Hematopoietic multipotent progenitor cell treated with erythropoietin and hydrocortisone succinate and interleukin-3 and kit ligand, for 17 days (in vitro differentiated cells): ENCODE results near the gene CHAF1A.

Experiments
- DNase-seq: peaks from one replicate; pipeline ENCODE4 v3.0.0-alpha.2; 2015; ENCODE audit warnings: low spot score

CHAF1A gene

DNA sequence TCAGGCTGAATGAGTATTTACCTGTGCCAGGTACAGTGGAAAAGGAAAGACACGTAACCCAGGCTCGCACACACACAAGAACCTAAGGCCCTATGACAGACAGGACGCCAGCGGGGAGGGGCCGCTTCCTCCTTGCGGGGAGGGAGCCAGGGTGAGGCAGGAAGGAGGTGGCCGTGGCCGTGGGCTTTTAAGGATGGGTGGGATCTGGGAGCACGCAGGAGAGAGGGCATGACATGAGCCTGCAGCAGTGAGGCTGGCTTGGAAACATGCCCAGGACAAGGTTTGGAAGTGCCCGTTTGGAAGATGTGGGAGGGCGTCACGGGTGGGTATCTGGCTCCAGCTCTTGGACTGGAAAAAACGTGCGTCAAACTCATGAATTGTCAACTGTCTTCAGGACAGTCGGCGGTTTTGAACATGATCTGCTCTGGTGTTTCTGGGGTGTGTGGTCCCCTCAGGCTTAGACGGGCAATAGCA is 22.1 kb upstream of the CHAF1A start:
- peak; percentile 36 for DNase-seq

DNA sequence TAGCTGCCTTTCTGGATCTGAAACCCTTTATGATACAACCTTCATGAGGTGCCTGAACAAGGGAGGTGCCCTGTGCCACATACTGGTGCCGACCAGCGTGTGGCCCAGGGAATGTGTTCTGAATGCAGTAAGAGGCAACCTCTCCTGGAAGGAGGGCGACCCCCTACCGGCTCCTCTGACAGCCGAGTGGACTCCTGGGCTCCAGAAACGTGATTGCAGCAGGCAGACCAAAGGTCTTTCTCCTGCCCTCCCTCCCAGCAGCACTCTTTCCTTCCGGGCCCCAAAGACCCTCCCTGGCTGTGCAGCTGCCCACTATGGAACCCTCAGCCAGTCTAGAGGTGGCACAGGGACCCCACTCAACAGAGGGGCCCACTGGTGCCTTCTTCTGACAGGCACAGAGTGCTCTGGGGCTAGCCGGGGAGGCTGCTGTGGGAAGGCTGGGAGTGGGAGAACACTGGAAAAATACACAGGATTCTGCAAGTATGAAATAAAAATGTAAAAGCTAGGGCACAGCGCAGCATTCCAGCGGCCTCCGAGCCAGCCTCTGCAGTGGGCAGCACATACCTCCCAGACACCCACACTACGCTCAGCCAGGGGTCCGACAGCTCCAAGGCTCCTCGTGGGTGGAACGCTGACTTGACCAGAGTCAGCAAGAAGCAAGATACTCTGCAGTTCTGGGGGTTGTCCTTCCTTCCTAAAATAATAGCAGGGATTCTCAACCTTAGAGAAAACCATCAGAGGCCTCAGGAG is 17.0 kb upstream of the CHAF1A start:
- DNase-seq, result no peak

DNA sequence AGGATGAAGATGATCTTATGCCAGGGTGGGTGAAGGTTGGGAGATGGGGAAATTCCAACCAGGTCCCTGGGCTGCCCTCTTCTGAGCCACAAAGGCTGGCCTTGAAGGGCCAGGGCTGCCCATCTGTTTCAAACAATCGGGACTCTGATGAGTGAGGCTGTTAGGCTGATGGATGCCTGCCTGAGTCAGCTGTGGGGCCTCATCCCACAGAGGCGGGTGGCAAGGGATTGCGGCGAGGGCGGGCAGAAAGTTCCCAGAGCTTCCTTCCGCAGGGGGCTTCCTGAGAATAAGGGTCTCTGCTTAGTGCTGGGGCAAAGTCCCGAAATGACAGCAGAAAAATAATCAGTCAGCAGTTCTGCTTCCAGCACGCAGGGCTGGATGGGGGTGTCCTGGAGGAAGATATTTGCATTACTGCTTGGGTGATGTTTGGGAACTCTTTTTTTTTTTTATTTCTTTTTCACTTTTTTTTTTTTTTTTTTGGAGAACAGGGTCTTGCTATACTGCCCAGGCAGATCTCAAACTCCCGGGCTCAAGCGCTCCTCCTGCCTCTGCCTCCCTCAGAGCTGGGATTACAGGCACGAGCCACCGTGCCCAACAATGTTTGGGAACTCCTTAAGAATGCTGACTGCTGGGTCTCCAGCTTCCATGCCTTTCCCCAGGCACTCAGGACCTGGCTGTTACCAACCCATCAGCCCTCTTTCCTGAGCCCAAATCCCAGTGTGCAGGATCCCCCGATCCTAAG is 16.2 kb upstream of the CHAF1A start:
- no peak for DNase-seq

DNA sequence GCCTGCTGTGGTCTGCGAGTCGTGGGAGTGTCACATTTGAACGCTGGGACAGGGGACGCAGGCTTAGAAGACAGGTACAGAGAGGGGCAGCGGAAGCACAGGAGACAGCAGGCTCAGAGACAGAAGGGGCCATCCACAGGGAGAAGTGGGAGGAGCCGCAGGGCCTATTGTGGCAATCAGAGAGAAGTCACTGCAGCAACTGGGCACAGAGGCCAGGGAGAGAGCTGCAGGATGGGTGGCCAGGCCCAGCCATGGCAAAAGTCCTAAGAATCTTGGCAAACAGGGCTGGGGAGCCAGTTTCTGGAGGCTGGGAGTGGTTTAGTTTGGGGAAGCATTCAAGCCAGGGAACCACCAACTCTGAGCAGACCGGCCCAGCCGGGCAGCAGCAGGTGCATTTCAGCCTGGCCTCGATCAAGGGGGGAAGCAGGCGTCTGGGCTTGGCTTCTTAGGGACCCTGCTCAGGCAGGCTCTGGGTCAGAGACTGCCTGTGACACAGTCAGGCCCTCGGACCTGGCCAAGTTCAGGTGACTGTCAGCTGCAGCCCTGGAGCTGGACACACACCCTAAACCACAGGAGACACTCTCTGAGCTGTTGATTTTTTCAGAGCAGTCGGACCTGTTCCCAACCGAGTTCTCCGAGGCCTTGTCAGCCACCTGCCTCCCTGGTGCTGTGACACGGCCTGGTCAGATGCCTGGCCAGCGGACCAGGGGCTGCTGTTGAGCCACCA is 13.9 kb upstream of the CHAF1A start:
- DNase-seq, result no peak

DNA sequence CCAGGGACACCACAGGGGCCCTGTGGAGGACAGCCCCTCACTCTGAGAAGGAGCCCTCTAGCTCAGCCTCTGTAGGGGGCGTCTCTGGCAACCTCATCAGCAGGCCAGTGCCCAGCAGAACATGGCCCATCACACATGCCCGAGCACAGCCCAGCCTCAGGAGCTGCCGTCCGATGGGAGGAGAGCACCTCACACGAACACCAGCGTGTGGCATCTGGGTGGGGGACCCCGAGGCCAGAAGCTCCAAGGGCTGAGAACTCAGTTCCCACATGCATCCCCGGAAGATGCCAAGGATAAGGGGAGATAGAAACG is 13.4 kb upstream of the CHAF1A start:
- DNase-seq, result no peak

DNA sequence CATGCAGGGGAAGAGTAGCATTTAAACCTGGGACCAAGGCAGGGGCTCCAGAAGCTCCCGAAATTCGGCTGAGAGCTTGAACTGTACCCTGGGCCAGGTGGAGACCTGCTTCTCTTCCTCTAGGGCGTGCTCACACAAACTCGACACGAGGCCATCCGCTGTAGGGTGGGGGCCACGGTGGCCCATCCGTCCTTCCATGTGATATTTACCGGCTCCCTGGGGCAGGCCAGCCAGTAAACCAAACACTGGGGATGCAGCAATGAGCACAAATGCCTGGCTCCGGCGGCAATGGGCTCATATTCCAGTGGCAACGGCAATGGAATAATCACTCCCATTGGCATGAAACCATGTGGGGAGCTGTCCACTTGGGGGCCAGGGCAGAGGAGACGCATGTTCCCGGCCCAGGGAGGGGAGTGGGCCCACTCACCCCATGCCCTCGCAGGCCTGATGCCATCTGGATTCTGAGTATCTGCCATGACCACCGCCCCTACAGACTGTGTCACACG is 12.9 kb upstream of the CHAF1A start:
- DNase-seq, result no peak

DNA sequence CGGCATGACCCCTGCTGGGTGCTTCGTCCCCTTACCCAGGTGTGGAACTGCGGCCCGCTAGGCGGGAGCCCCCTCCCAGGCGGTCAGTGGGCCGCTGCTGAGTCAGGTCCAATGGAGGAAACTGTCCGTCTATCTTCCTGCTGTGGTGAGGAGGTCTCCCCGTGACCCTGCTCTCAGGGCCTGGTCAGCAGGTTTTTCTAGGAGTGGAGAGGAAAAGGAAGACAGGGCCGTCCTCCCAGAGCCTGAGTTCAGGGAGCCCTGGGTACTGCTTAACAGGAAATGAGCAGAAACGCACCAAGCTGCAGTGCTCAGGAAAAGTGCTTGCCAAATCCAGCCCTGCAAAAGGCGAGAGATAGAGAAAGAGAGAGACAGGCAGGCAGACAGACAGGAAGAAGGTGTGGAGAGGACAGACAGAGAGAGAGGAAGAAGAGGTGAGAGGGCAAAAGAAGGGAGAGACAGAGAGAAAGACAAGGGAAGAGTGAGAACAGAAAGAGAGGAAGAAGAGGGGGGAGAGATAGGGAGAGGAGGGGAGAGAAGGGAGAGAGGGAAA is 12.3 kb upstream of the CHAF1A start:
- DNase-seq, result no peak

DNA sequence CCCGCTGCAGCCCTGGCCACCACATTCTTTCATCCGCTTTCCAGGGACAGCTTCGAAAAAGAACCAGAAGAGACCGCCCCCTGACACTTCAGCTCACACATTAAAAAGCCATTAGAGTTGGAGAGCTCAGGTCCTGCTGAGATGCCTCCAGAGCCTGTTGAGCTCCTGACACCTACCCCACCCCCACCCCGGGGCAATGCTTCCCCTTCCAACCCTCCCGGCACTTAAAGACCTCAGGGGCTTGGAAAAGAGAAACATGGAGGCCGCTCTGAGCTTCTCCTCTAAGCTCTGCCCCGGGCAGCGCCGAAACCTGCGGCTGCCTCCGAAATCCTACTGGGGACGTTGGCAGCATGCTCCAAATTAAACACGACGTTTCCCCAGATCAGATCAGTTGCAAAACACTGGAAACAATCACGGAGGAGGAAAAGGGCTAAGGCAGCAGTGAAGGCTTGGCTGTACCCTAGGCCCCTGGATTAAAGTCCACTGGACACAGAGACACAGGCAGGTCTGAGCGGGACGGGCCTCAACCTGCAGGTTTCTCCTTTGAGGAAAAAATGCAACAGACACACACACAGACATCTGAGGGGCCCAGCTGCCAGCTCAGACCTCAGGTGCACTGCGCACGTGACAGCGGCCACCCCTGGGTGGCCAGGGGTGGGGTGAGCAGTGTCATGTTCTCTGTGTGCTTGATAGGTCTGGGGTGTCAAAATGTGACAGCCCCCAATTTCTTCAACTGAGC is 11.7 kb upstream of the CHAF1A start:
- no peak for DNase-seq

DNA sequence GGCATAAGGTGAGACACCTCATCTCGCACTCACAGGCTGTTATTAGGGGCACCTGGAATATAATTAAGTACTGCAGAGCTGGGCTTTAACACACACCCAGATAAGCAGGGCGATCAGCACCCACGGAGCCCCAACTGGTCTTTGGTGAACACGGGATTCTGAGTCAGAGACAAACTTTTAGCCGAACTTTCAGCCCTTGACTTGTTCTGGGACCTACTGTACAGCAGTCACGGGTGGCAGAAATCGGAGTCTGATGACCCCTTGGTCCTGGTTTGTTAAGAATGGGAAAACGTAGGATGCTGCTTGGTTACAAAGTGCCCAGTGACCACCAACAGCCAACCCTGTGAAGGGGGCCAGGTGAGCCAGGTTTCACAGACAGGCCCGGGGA is 11.1 kb upstream of the CHAF1A start:
- no peak for DNase-seq

DNA sequence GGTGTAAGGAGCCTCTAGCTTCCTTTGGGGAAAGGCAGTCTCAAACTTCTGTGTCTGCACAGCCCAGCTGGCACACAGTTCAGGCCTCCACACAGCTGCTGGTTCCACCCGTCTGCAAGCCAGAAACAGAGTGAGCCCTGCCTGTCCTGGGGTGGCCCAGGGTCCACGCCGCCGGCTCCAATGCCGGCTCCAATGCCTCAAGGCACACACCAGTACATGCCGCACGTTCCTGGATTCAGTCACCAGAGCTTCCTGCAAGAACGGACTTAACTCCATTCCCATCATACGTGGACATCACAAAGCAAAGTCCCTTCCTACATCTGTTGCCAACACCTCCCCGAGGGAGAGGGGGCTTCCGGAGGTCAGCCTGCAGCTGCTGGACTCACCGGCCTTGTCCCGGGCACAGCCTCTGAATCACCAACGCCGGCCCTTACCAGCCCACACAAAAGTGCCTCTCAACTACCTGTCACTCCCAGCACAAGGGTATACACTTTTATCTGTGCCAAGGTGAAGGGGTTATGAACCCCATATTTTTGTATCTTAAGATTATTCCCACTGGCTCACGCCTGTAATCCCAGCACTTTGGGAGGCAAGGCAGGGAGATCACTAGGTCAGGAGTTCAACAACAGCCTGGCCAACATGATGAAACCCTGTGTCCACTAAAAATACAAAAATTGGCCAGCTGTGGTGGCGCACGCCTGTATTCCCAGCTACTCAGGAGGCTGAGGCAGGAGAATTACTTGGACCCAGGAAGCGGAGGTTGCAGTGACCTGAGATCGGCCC is 10.5 kb upstream of the CHAF1A start:
- no peak for DNase-seq

DNA sequence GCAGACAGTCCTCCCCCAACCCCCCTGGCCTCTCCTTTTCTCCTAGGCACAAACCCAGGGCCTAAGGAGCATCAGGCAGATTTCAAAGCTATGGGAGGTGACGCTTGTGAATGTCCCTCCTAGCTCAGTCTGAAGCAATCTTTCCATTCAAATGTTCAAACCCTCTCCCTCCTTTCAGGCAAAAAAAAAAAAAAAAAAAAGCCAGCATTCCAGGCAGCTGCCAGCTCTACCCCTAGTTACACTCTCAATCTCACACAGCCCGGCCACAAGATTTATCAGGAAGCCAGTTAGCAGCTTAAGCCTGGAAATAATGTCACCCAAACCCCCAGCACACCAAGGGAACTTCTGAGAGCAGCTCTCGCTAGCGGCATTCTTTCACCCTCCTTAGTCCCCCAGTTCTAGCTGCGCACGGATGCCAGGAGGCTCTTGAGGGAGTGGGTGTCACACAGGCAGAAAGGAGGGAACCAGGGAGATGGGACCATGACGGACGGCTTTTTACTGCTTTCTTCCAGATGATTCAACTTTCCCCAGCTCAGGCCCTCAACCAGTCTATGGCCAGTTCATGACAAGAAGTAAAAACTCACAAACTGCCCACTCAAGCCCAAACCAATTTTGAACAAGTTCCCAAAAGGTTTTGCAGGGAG is 8.4 kb upstream of the CHAF1A start:
- no peak for DNase-seq

DNA sequence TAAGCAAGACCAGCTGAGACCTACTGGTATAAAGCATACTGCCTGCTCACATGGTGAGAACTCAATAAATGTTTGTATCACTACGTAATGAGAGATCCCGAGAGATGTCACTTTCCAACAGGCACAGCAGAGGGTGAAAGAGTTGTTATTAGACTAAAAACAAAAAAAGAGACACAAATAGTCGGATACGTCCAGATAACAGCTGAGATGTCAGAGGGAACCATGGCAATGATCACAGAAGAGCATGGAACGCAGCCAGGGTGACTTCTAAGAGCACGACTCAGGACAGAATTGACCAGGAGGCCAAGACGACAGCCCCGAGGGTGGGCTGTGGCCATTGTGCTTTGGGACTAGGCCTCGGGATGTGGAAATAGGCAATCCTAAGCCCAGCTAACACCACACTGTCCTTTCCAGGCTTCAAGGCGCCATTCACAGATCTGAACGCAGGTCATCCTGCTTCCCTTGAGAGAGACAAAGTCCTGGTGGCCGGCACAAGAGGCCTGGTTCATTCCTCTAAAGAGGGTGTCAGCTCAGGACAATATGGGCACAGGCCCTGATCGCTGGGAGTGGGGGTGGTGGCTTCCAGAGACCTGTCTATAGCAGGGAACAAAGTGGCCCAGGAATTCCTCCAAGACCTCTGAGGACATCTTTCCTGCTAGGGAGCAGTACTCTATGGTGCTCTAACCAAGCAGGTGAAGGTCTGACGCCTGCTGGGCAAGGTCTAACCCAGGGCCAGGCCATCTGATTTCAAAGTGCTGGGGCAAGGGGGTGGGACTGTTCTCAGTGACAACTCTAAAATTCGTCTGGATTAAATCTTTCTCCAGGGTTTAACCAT is 5.3 kb upstream of the CHAF1A start:
- DNase-seq, result no peak

DNA sequence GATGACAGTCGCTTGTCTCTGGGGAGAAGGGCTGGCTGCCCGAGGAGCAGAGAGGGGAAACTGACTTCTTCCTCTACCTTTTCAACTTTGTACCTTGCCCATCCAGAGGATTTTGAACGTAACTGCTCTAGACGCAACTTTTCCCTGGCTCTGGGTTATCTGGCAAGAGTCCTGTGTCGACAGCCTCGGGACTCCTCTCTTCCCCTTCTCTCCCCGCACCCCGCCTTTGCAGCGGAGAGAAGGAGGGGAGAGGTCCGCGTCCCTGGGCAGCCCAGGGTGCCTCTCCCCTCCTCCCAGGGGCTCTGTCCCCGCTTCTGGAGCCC is 2.7 kb upstream of the CHAF1A start:
- peak; percentile 69 for DNase-seq

DNA sequence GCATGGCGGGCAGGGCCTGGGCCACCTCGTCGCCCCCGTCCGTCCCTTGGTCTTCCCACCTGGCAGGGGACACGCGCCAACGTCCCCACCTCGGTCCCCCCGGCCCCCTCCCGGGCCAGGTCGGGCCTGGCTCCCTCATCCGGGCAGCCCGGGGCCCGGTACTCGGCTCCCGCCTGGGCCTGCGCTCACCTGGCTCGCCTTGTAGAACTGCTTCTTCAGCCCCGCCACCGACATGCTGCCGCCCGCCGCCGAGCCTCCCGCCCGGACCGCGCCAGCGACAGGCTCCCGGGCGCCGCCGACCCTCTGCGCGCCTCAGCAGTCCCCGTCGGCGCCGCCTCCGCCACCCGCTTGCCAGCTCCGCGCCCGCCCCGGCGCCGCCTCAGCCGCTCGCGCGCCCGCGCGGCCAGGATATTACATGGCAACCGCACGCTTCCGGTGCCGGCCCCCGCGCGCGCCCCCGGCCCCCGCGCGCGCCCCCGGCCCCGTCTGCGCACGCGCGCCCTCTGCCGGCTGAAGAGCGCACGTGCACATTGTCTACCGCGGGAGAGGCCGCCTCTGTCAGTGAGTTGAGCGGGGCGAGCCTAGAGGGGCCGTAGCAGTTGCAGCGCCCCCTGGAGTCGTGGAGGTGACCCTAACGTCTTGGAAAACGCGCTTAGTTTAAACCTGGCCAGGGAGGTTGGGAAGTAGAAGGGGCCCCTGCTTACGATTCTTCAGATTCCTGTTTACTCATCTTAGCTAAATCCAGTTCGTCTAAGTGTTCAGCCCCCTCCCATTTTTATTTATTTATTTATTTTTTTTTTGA is 2.1 kb upstream of the CHAF1A start, which contains the start of gene SH3GL1:
TSS of gene SH3GL1 (minus strand) at position 413 of the 802 bp plus-strand sequence. CDS start at position 234, 179 bp downstream.
- DNase-seq, result peak; percentile 98

DNA sequence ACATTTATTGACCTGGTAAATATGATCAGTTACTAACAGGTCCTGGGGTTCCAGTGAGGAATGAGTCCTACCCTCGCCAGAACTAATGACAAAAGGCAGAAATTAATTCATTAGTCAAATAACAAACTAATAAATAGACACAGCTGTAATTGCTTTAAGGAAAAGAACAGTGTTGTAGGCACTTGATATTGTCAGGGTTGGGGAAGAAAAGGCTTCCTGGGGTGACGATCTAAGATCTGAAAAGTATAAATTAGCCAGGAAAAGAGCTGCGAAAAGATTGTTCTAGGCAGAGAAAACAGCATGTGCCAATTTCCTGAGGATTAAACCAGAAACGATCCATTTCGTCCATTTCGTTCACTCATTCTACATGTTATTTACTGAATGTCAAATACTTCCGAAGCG is 670 bp upstream of the CHAF1A start:
- DNase-seq, result no peak

DNA sequence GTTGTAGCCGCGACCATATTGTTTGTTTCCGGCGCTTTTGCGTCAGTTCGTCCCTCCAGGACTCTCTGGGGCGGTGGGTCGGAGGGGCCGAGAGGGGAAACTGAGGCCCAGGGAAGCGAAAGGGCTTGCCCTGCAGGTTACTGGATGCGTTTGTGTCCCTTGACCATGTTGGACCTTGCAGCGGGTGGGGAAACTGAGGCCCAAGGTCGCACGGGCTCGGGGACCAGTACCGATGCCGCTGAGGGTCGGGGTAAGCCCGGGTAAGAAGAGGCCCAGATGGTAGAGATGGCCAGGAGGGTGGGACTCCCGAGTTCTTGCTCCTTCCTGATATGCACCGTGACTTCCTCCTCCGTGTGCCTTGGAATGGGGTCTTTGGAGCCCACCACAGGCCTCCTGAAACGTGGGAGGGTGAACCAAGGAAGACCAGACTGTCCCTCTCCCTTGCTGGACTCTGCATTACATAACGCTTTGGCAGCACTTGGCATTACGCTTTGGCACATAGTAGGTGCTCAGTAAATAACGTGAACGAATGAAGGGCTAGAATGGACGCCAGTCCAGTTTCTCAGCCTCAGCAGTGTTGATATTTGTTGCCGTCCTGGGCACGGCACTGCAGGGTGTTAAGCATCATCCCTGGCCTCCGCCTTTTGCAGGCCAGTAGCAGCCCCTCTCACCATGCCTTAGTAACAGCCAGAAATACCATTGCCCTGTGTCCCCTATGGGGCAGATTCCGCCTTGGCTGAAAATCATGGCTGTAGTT is 743 bp downstream of the CHAF1A start:
- DNase-seq, result no peak

DNA sequence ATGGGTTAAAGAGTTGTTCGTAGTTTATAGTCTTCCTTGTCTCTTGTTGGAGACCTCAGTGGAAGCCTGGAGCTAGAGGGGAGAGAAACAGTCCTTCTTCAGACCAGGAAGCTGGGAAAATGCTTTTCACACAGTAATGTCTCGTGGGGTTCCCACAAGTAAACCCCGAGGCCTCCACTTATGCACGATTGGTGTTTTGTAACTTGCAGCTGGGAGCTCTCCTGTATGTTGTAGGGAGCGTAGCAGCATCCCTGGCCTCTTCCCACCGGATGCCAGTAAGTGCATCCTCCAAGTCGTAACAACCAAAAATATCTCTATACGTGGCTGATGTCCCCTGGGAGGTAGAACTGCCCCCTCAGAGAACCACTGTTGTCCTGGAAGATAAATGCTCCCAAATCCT is 3.5 kb downstream of the CHAF1A start:
- no peak for DNase-seq

DNA sequence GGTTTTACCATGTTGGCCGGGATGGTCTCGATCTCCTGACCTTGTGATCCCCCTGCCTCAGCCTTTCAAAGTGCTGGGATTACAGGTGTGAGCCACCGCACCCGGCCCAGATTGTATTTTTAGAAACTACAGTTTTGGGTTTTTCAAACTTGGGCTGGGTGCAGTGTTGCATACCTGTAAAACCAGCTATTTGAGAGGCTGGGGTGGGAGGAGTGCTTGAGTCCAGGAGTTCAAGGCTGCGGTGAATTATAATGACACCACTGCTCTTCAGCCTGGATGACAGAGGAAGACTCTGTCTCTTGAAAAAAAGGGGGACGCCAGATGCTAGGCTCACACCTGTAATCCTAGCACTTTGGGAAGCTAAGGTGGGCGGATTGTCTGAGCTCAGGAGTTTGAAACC is 4.2 kb downstream of the CHAF1A start:
- no peak for DNase-seq
